ENCODE data around the gene UGP2. TPM values are rescaled to one million over a fixed set of nuclear protein-coding genes. Genes with fewer than 3 reads are reported as not detected.

The UGP2 gene
- total RNA-seq (140 TPM), polyA plus RNA-seq (ENCODE audit: insufficient read depth, low read depth, low replicate concordance) (118 TPM)
- long read RNA-seq, donor 1, transcript UGP2-201 (10 exons, 2,338 nt), result minor isoform, 5 of 17 reads
- long read RNA-seq, donor 1, transcript UGP2-202 (10 exons, 2,136 nt), result major isoform, 11 of 17 reads
- long read RNA-seq, donor 1, partial matches to known transcripts, result 0 of 17 reads
- long read RNA-seq, donor 1, other reads (novel, unspliced or antisense), result 0 of 17 reads
- long read RNA-seq, donor 2, transcript UGP2-202 (10 exons, 2,136 nt), result major isoform, 21 of 25 reads
- long read RNA-seq, donor 2, partial matches to known transcripts, result 0 of 25 reads
- long read RNA-seq, donor 2, other reads (novel, unspliced or antisense), result 0 of 25 reads
- long read RNA-seq, donor 3, transcript UGP2-202 (10 exons, 2,136 nt), result major isoform, 24 of 44 reads
- long read RNA-seq, donor 3, partial matches to known transcripts, result 15 of 44 reads
- long read RNA-seq, donor 3, other reads (novel, unspliced or antisense), result 0 of 44 reads
- long read RNA-seq, donor 4, transcript UGP2-202 (10 exons, 2,136 nt), result major isoform, 24 of 33 reads
- long read RNA-seq, donor 4, partial matches to known transcripts, result 5 of 33 reads
- long read RNA-seq, donor 4, other reads (novel, unspliced or antisense), result 0 of 33 reads
- long read RNA-seq, donor 5, partial matches to known transcripts, result 0 of 3 reads
- long read RNA-seq, donor 5, other reads (novel, unspliced or antisense), result 0 of 3 reads
- long read RNA-seq, donor 6, transcript UGP2-202 (10 exons, 2,136 nt), result major isoform, 34 of 86 reads
- long read RNA-seq, donor 6, transcript UGP2-201 (10 exons, 2,338 nt), result minor isoform, 11 of 86 reads
- long read RNA-seq, donor 6, partial matches to known transcripts, result 41 of 86 reads
- long read RNA-seq, donor 6, other reads (novel, unspliced or antisense), result 0 of 86 reads
- long read RNA-seq, donor 7, transcript UGP2-201 (10 exons, 2,338 nt), result minor isoform, 21 of 99 reads
- long read RNA-seq, donor 7, transcript UGP2-207 (11 exons, 2,057 nt), result minor isoform, 5 of 99 reads
- long read RNA-seq, donor 7, transcript UGP2-202 (10 exons, 2,136 nt), result major isoform, 58 of 99 reads
- long read RNA-seq, donor 7, partial matches to known transcripts, result 4 of 99 reads
- long read RNA-seq, donor 7, other reads (novel, unspliced or antisense), result 11 of 99 reads
- long read RNA-seq, donor 8, transcript UGP2-202 (10 exons, 2,136 nt), result major isoform, 8 of 14 reads
- long read RNA-seq, donor 8, partial matches to known transcripts, result 5 of 14 reads
- long read RNA-seq, donor 8, other reads (novel, unspliced or antisense), result 0 of 14 reads
- long read RNA-seq, donor 9, transcript UGP2-202 (10 exons, 2,136 nt), result major isoform, 5 of 18 reads
- long read RNA-seq, donor 9, partial matches to known transcripts, result 11 of 18 reads
- long read RNA-seq, donor 9, other reads (novel, unspliced or antisense), result 0 of 18 reads
- long read RNA-seq, donor 10, transcript UGP2-202 (10 exons, 2,136 nt), result major isoform, 8 of 13 reads
- long read RNA-seq, donor 10, partial matches to known transcripts, result 0 of 13 reads
- long read RNA-seq, donor 10, other reads (novel, unspliced or antisense), result 0 of 13 reads

DNA sequence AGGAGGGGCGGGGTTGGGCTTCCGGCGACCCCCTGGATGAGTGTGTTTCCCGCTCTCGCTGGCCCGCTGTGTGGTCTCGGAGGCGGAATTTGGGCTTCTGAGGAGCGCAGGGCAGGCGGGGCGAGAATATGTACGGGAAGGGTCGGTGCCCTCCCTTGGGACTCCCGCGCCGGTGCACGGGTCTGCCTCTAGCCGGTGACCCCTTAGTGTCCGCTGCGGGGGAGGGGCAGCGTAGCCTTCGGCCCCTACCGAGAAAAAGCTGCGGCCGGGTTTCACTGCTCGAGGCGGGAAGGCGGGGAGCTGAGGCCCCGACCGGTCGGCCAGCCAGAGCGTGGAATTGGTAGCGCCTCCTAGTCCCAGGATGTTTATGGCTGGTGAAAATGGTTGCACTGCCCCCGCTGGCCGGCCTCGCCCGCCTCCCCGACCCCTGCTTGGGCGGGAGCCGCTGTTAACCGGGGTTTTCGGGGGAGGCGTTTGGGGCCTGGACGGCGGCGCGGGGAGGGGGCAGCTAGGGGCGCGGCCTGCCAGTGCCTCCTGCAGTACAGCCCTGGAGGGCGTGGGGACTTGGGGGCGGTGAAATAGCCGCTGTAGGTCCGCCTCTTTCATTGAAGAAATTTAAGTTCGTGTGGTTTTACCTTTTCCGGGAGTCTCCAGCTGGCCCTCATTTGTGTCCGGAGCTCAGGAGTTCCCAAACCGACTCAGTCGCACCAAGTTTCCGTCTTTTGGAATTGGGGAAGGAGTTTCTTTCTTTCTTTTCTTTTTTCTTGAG is at the start of gene UGP2:
Gene UGP2 (plus strand): TSS at position 643 of the 769 bp plus-strand sequence. CDS start 290 bp downstream, outside the sequence.
- Histone ChIP-seq H3K9ac (ENCODE audit: low read length in 3 of 3) (peak within 1 kb of the TSS; percentile 83 to 99 (median 92)), H3K4me3 (ENCODE audit: low read length in 3 of 3) (peak within 1 kb of the TSS; percentile 89 to 100 (median 91)), H3K36me3 (ENCODE audit: control insufficient read depth in 2 of 3, insufficient read depth in 3 of 3, low read length in 3 of 3) (no peaks in the 10 kb centered on the region), H3K27ac (ENCODE audit: low read depth in 2 of 2, low read length in 2 of 2) (peak within 1 kb of the TSS; percentile 97 to 98), H3K4me1 (ENCODE audit: control insufficient read depth in 2 of 3, insufficient read depth in 2 of 3, low read depth in 1 of 3, low read length in 3 of 3) (peaks cover 0 to 11% (median 6%) of the 10 kb centered on the region in 3 donors), H3K9me3 (ENCODE audit: control insufficient read depth in 2 of 3, insufficient read depth in 1 of 3, low read length in 3 of 3) (no peaks in the 10 kb centered on the region), H3K27me3 (ENCODE audit: control insufficient read depth, insufficient read depth, low read length) (no peaks in the 10 kb centered on the region)
- intact Hi-C loops (cut with DNase I), result no loop called here
- DNase-seq, result peak; percentile 93 to 98 (median 95)
- TF ChIP-seq, protein P1, sequence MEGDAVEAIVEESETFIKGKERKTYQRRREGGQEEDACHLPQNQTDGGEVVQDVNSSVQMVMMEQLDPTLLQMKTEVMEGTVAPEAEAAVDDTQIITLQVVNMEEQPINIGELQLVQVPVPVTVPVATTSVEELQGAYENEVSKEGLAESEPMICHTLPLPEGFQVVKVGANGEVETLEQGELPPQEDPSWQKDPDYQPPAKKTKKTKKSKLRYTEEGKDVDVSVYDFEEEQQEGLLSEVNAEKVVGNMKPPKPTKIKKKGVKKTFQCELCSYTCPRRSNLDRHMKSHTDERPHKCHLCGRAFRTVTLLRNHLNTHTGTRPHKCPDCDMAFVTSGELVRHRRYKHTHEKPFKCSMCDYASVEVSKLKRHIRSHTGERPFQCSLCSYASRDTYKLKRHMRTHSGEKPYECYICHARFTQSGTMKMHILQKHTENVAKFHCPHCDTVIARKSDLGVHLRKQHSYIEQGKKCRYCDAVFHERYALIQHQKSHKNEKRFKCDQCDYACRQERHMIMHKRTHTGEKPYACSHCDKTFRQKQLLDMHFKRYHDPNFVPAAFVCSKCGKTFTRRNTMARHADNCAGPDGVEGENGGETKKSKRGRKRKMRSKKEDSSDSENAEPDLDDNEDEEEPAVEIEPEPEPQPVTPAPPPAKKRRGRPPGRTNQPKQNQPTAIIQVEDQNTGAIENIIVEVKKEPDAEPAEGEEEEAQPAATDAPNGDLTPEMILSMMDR (IDR thresholded peaks at IDR 0.05; ENCODE audit: borderline replicate concordance, extremely low read depth, insufficient read depth), result no peak
- no peak for FAIRE-seq

DNA sequence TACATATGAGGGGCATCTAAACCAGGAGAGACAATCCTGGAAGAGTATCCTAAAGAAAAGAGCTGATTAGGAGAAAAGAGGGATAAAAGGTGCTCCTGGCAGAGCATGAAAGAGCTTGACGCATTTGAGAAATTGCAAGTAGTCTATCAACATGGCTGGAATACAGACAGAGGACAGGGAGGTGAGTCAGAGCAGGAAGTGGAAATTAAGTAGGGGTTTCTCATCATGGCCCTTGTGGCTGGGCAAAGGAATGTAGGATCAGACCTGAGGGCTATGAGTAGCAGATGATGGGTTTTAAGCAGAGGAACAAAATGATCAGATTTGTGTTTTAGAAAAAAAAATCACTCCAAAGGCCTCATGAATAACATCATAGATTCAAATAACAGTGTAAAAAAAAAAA is 49.2 kb upstream of the UGP2 start:
- Histone ChIP-seq H3K4me1 (ENCODE audit: control insufficient read depth in 2 of 3, insufficient read depth in 2 of 3, low read depth in 1 of 3, low read length in 3 of 3) (no peaks in the 10 kb centered on the region), H3K9ac (ENCODE audit: low read length in 3 of 3) (no peak overlapping the region), H3K9me3 (ENCODE audit: control insufficient read depth in 2 of 3, insufficient read depth in 1 of 3, low read length in 3 of 3) (no peaks in the 10 kb centered on the region), H3K4me3 (ENCODE audit: low read length in 3 of 3) (no peak overlapping the region), H3K27ac (ENCODE audit: low read depth in 2 of 2, low read length in 2 of 2) (no peak overlapping the region), H3K27me3 (ENCODE audit: control insufficient read depth, insufficient read depth, low read length) (no peaks in the 10 kb centered on the region), H3K36me3 (ENCODE audit: control insufficient read depth in 2 of 3, insufficient read depth in 3 of 3, low read length in 3 of 3) (no peaks in the 10 kb centered on the region)
- TF ChIP-seq, protein P1 (IDR thresholded peaks at IDR 0.05; ENCODE audit: borderline replicate concordance, extremely low read depth, insufficient read depth), result no peak
- FAIRE-seq (no peak), DNase-seq (no peak)
- intact Hi-C loops (cut with DNase I), result no loop called here

DNA sequence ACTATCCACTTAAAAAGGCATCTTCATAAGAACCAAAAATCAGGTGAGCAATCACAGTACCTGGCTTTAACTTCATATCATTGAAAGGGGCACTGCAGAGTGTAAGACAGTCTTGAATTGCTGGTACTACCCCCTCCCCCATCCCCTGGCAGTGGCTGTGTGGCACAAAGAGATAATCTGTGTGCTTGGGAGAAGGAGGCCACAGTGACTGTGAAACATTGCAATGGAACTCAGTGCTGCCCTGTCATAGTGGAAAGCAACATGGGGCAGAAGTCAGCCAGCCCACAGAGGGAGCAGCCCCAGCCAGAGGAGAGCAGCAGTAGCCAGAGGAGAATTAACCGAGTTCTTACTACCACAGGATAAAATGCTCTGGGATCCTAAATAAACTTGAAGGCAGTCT is 45.3 kb upstream of the UGP2 start:
- H3K4me3 ChIP-seq (ENCODE audit: low read length in 3 of 3), result no peak overlapping the region
- no peaks in the 10 kb centered on the region for H3K27me3 ChIP-seq (ENCODE audit: control insufficient read depth, insufficient read depth, low read length)
- TF ChIP-seq, protein P1 (IDR thresholded peaks at IDR 0.05; ENCODE audit: borderline replicate concordance, extremely low read depth, insufficient read depth), result no peak
- intact Hi-C loops (cut with DNase I), result no loop called here
- H3K4me1 ChIP-seq (ENCODE audit: control insufficient read depth in 2 of 3, insufficient read depth in 2 of 3, low read depth in 1 of 3, low read length in 3 of 3), result no peaks in the 10 kb centered on the region
- no peak overlapping the region for H3K9ac ChIP-seq (ENCODE audit: low read length in 3 of 3)
- no peaks in the 10 kb centered on the region for H3K9me3 ChIP-seq (ENCODE audit: control insufficient read depth in 2 of 3, insufficient read depth in 1 of 3, low read length in 3 of 3)
- no peak for DNase-seq
- no peaks in the 10 kb centered on the region for H3K36me3 ChIP-seq (ENCODE audit: control insufficient read depth in 2 of 3, insufficient read depth in 3 of 3, low read length in 3 of 3)
- H3K27ac ChIP-seq (ENCODE audit: low read depth in 2 of 2, low read length in 2 of 2), result no peak overlapping the region
- FAIRE-seq, result no peak
